GM19193 (cell line): ENCODE results near the gene ZC3HAV1.

ENCODE experiments used
- POLR2A ChIP-seq: IDR thresholded peaks from 4 replicates; pipeline ENCODE4 v1.6.1; 2011; ENCODE audit not compliant: insufficient read depth, insufficient read length; ENCODE audit errors: extremely low read depth

The ZC3HAV1 gene

DNA sequence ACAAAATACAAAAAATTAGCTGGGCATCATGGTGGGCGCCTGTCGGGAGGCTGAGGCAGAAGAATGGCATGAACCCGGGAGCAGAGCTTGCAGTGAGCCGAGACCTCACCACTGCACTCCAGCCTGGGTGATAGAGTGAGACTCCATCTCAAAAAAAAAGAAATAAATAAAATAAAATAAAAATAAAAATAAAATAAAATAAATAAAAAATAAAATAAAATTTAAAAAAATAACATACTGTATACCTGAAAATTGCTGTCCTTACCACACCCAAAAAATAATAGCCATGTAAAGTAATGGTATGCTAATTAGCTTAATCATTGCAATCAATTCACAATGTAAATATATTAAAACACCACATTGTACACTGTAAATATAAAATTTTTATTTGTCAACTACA lies 77.0 kb downstream of the ZC3HAV1 start:
- no peak for TF ChIP-seq POLR2A

DNA sequence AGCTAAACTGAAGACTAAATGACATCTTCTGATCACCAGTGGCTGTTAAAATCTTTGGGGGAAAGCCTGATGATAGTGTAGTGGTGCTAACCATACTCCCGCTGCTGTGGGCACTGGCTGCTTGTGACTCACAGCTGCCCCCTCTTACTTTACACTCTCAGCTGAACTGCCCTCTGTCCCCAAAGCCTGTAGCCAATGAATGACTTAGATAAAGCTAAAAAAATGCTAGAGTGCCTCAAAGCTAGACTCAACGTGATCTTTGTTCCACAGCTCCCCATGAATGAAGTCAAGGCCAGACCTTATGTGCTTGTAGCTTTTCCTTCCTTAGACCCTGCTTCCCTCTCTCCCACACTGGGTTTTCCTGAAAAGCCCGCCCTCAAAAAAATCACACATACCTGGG lies 80.2 kb downstream of the ZC3HAV1 start:
- TF ChIP-seq POLR2A: no peak

DNA sequence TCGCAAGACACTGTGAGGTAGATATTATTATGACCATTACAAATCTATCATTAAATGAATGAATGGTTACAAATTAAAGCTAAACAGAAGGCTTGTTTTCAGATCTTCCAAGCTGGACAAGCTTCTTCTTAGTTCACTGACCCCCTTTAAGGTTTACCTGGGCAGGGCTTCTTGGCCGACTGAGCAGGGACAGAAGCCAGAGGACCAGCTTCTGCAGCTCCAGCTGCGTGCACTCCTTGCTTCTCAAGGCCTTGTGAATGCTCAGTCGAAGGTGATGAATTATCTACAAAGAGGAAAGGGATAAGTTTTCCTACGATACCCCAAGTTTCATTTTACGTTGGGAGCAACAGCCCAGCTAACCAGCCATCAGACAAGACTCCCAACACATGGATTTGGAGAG lies 83.0 kb downstream of the ZC3HAV1 start:
- no peak for TF ChIP-seq POLR2A

DNA sequence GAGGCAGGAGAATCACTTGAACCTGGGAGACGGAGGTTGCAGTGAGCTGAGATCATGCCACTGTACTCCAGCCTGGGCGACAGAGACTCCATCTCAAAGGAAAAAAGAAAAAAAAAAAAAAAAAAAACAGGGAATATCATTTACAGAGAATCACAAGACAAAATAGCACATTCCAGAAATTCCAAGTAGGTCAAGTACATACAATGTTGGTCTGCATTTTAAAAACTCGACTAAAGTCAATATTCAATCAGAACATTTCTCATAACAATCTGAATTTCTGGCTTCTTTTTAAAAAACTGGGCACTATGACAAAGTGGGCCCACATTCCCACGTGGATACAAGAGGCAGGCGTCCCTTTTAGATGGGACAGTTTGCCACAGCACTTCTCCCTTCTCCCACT lies 86.4 kb downstream of the ZC3HAV1 start:
- no peak for TF ChIP-seq POLR2A

DNA sequence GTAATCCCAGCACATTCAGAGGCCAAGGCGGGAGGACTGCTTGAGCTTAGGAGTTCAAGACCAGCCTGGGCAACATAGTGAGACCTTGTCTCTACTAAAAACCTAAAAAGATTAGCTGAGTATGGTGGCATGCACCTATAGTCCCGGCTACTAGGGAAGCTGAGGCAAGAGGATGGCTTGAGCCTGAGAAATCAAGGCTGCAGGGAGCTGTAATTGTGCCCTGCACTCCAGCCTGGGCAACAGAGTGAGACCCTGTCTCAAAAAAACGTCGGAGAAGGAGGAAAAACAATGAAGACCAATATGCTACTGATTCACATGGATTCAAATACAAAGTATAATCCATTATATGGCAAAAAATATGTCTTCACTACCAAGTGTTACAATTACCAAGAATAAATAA lies 87.2 kb downstream of the ZC3HAV1 start:
- no peak for TF ChIP-seq POLR2A

DNA sequence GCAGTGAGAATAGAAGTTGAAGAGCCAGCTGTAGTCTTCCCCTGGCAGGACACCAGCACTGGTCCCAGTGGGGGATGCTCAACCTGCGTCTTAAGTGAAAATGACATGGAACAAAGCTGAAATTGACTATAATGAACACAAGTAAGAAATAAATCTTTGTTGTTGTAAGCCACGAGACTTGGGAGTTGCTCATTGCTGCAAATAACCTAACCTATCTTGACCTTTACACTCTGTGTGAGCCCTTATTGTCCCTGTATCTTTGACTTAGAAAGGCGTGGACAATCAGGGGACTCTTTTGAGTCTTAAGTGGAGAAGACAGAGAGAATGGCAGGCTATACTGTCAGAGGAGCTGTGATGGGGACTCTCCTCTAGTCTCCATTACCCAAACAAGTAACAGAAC lies 90.6 kb downstream of the ZC3HAV1 start:
- TF ChIP-seq POLR2A: no peak

DNA sequence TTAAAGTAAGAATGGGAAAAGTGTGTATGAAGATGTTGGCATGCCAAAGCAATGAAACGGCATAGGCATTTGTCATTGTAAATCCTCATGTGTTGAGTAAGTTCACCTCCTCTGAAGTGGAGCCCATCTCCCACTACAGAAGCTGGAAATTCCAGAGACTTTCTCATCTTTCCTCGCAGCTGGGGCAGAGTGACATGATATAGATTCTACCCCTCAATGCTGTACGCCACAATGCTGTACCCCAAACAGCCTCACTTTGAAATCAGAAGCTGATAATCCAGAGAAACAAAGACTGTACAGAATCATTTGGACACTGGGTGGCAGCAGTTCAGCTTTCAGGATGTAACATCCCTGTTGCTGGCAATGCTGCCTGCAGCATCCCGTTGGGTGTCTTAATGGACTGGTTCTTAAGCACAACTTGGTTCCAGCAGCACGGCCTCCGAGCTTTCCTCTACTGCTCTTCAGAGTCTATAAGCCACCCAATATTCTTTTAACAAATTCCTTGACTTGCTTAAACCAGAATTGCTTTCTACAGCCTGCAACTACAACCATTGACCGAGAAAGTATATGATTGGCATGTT lies 92.5 kb downstream of the ZC3HAV1 start:
- no peak for TF ChIP-seq POLR2A

DNA sequence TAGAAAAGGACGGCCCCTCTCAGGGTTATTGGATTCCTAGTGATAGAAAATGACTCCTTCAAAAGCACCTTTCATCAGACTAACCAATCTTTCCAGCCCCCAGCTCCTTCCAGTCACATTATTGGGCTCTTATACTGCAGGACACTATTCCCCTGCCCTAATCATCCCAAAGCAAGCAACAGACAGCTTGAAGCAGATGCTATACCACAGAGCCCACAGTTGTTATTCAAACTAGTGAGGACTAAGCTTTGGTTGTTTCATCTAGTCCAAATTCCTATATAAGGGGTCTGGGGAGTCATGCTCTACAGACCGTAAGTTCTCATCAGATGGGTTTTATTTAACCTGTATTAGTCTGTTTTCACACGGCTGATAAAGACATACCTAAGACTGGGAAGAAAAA lies 98.1 kb downstream of the ZC3HAV1 start:
- no peak for TF ChIP-seq POLR2A

DNA sequence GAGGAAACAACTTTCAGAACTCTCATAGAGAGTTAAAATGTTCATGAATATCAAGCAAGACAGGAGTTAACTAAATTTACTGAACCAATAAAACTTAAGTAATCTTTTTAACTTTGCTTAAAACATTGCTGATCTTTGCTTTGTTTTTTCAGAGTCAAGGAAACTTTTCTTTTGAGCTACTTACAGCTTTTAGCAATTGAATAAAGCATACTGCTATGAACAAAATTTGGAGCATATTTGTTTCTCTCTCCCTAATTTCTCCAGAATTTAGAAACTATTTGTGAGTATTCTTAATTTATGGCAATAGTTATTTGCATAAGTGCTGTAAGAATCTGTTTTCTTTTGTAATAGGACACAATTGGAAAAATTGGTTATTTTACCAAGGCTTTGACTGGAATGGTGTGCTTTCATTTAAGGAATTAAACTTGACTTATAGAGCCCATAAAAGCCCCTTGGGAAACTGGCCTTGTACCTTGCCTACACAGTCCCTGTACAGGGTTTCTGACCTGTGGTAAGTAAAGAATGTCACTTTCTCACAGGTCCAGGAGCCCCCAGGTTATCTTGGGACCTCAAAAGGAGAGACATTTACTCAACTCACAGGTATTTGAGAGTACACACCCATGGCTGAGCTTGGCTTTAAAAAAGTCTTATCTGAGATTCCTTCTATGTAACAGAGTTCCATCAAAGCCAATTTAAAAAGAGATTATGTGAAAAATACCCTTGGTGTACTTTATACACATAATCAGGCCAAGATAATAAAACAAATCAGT lies 105.0 kb downstream of the ZC3HAV1 start:
- no peak for TF ChIP-seq POLR2A

DNA sequence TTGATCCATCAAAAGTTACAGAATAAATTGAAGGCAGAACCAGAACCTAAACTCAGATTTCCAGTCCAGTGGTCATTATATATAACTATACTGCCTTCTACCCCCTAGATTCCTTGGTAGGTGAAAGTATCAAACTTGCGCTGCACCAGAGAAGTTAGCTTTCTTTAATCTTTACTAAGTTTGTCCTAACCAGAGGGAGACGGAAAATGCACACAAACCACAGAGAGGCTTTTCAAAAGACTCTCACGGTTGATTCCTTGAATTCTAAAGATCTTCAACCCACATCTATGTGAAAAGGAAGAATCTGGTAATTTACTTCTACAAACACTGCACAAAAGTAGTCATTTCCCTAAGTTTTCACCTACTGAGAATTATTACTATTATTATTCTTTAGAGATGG lies 110.1 kb downstream of the ZC3HAV1 start:
- no peak for TF ChIP-seq POLR2A
